ENCODE data around the gene GALR3. TPM values are rescaled to one million over a fixed set of nuclear protein-coding genes. Genes with fewer than 3 reads are reported as not detected.

GALR3 gene
- total and polyA plus RNA-seq, 2 of the 8 experiments (the other 6 are each of a cell fraction or from before 2014, with no cell fraction given) = 0.84 to 1.1 TPM

DNA sequence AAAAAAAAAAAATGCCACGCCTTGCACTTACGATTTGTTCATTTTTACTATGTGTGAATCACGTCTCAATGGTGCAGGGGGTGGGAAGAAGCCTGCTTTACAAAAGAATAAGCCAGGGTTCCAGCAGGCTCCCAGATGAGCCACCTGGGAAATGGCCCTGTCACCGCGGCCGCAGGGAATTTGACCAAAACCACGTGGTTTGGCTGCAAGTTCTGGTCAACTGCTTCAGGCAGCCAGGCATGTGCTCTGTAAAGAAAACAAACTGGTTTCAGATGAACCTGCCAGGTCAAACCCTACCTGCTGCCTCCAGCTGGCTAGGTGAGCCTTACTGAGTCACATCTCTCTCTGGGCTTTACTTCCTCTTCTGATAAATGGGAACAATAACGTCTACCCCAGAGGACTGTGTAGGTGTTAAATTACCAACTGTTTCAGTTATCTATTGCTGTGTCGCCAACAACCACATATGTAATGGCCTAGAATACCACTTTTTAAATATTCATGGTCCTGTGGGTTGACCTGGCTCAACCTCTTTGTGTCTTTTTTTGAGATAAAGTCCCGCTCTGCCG lies 46.0 kb upstream of the GALR3 start:
- ChIA-PET POLR2A (ENCODE audit: partially characterized antibody) (interaction anchor here (0.5 to 2.6 kb wide), 12 partner anchors 9 to 368 kb away, joined by 3 to 12 read pairs (median 3); a partner anchor contains a TSS), CTCF (ENCODE audit: partially characterized antibody) (interaction anchor here (0.7 to 3.5 kb wide), 4 partner anchors 8 to 190 kb away, joined by 3 to 14 read pairs (median 3); no protein-coding TSS in a partner anchor)
- no peak overlapping the region for H3K56ac ChIP-seq (replicated peaks; ENCODE audit: insufficient read length, low read depth, low read length)
- peaks cover 0 to 2% (median 0%) of the 10 kb centered on the region in 4 experiments; a peak in 2 of 7 replicates for H3K4me1 ChIP-seq (replicated peaks in 1 of 4; ENCODE audit: control insufficient read depth in 3 of 4, insufficient read depth in 4 of 4, low read length in 3 of 4)
- no peak overlapping the region for H3K18ac ChIP-seq (ENCODE audit: extremely low read depth, low read length)
- 79% methylated on average over 11 of the region's 11 CpGs; no CpG with 5 or more reads in 1 of the 2 experiments for WGBS, 2 experiments (ENCODE audit: extremely low coverage in 1 of 2, insufficient coverage in 1 of 2, insufficient read length in 1 of 2, insufficient replicate concordance in 2 of 2, low coverage in 1 of 2, low lambda C conversion rate in 2 of 2, missing lambda C conversion rate in 1 of 2)
- H3K23ac ChIP-seq (ENCODE audit: insufficient read length) = no peak overlapping the region
- H3K23me2 ChIP-seq (ENCODE audit: low read depth, low read length) = no peaks in the 10 kb centered on the region
- H4K8ac ChIP-seq (ENCODE audit: extremely low read depth, insufficient read depth, low read length) = no peak overlapping the region
- H4K91ac ChIP-seq (replicated peaks; ENCODE audit: insufficient read length, low read length) = no peak overlapping the region
- H3K79me1 ChIP-seq (ENCODE audit: low read depth, low read length) = no peaks in the 10 kb centered on the region
- no peaks in the 10 kb centered on the region for H3K9me3 ChIP-seq (ENCODE audit: insufficient read depth in 2 of 2, low read depth in 1 of 2, low read length in 1 of 2)
- H4K5ac ChIP-seq (ENCODE audit: insufficient read length, low read depth, low read length) = no peak overlapping the region
- H2AFZ ChIP-seq (ENCODE audit: low read length) = no peak overlapping the region
- H3K4me3 ChIP-seq (ENCODE audit: extremely low read depth in 1 of 4, insufficient read depth in 2 of 4, low read depth in 3 of 4, low read length in 4 of 4) = no peak overlapping the region
- H3K14ac ChIP-seq (ENCODE audit: insufficient read length) = no peak overlapping the region
- no peak overlapping the region for H2BK15ac ChIP-seq (ENCODE audit: low read length)
- peak overlapping the region in 1 of 4 experiments; percentile 24; a peak in 1 of 7 replicates for H3K9ac ChIP-seq (replicated peaks in 1 of 4; ENCODE audit: extremely low read depth in 1 of 4, low read depth in 3 of 4, low read length in 3 of 4)
- no peaks in the 10 kb centered on the region for H4K20me1 ChIP-seq (replicated peaks in 1 of 2; ENCODE audit: control insufficient read depth in 1 of 2, insufficient read depth in 2 of 2, low read length in 2 of 2)
- no peaks in the 10 kb centered on the region for H3K79me2 ChIP-seq (ENCODE audit: control insufficient read depth in 1 of 2, insufficient read depth in 2 of 2, low read length in 2 of 2)
- H3K4me2 ChIP-seq (ENCODE audit: insufficient read depth in 1 of 2, low read depth in 2 of 2, low read length in 2 of 2) = no peak overlapping the region
- no peak overlapping the region for H2BK120ac ChIP-seq (replicated peaks; ENCODE audit: low read depth, low read length)
- peaks cover 0 to 6% (median 4%) of the 10 kb centered on the region in 4 experiments; a peak in 3 of 8 replicates for H3K36me3 ChIP-seq (ENCODE audit: control insufficient read depth in 2 of 4, insufficient read depth in 4 of 4, low read length in 3 of 4)
- no peak for FAIRE-seq
- H3K4ac ChIP-seq (replicated peaks; ENCODE audit: insufficient read length, low read depth, low read length) = no peak overlapping the region
- H3K27ac ChIP-seq (ENCODE audit: low read depth, low read length) = no peak overlapping the region
- no peak for DNase-seq (ENCODE audit: low read depth in 1 of 2, low spot score in 2 of 2)
- H2BK20ac ChIP-seq (ENCODE audit: low read length) = no peak overlapping the region
- no peak for TF ChIP-seq RAD21 (IDR thresholded peaks at IDR 0.05 in 1 of 2, conservative IDR thresholded peaks at IDR 0.05 in 1 of 2; ENCODE audit: low read depth in 2 of 2, low read length in 2 of 2)
- TF ChIP-seq KDM1A (IDR thresholded peaks at IDR 0.05; ENCODE audit: borderline replicate concordance, low read length) = peak; percentile 32; the same call in 1 of the 2 replicates
- TF ChIP-seq YY1 (IDR thresholded peaks at IDR 0.05; ENCODE audit: low read depth, low read length) = no peak
- no peak for TF ChIP-seq SIN3A (conservative IDR thresholded peaks at IDR 0.05 in 1 of 2, IDR thresholded peaks at IDR 0.05 in 1 of 2; ENCODE audit: low read depth in 1 of 2, low read length in 2 of 2)
- TF ChIP-seq KDM4A (IDR thresholded peaks at IDR 0.05; ENCODE audit: low read depth, low read length, severe bottlenecking) = no peak
- TF ChIP-seq CREB1 (IDR thresholded peaks at IDR 0.05) = no peak
- TF ChIP-seq ASH2L (IDR thresholded peaks at IDR 0.05; ENCODE audit: low read length) = no peak
- no peak for TF ChIP-seq NANOG (IDR thresholded peaks at IDR 0.05; ENCODE audit: insufficient read depth, low read depth, low read length, poor library complexity, severe bottlenecking)
- TF ChIP-seq, protein P1, sequence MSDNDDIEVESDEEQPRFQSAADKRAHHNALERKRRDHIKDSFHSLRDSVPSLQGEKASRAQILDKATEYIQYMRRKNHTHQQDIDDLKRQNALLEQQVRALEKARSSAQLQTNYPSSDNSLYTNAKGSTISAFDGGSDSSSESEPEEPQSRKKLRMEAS (IDR thresholded peaks at IDR 0.05) = peak; percentile 78
- TF ChIP-seq FOSL1 (IDR thresholded peaks at IDR 0.05; ENCODE audit: insufficient read depth, low read depth, low read length) = no peak
- TF ChIP-seq SUZ12 (IDR thresholded peaks at IDR 0.05; ENCODE audit: low read length) = no peak
- no peak overlapping the region for H2BK12ac ChIP-seq (ENCODE audit: low read depth, low read length)
- peaks cover 0 to 12% (median 4%) of the 10 kb centered on the region in 4 experiments; a peak in 3 of 7 replicates for H3K27me3 ChIP-seq (replicated peaks in 1 of 4; ENCODE audit: control insufficient read depth in 3 of 4, extremely low read depth in 1 of 4, insufficient read depth in 3 of 4, low read length in 3 of 4)
- H2AK5ac ChIP-seq (ENCODE audit: low read depth, low read length) = no peak overlapping the region
- H2BK5ac ChIP-seq (ENCODE audit: low read depth, low read length) = no peak overlapping the region

Measured in H1 (cell line).